Stimulated activated memory B cell treated with anti-CD40 and anti-IgM and Interleukin-4, amounts not matched to agents 10 μg/mL and 1 μg/mL and 100 μg/mL, for 72 hours (primary cell): ENCODE data around the gene OXSR1.

Experiments used
- ATAC-seq: fragments of 150-1000 bp; cut with Tn5 transposase; 2 replicates; pipeline ENCODE4 v1.10.0; 2021
- H3K27ac Mint-ChIP-seq: one replicate; pipeline ENCODE4 v1.8.0; 2022; ENCODE audit warnings: mild to moderate bottlenecking, mixed read lengths
- H3K27me3 Mint-ChIP-seq: one replicate; pipeline ENCODE4 v1.8.0; 2022; ENCODE audit warnings: mixed read lengths
- H3K36me3 Mint-ChIP-seq: one replicate; pipeline ENCODE4 v1.8.0; 2022; ENCODE audit warnings: mixed read lengths
- H3K4me1 Mint-ChIP-seq: one replicate; pipeline ENCODE4 v1.8.0; 2022; ENCODE audit warnings: mixed read lengths
- H3K4me3 Mint-ChIP-seq: one replicate; pipeline ENCODE4 v1.8.0; 2022; ENCODE audit warnings: mild to moderate bottlenecking, moderate library complexity, mixed read lengths
- H3K9me3 Mint-ChIP-seq: one replicate; pipeline ENCODE4 v1.8.0; 2022; ENCODE audit warnings: mixed read lengths

OXSR1 gene

GRCh38 chr3:38164952-38165721 is at the start of gene OXSR1:
Gene OXSR1, plus strand, starts transcription at chr3:38165537. Its CDS starts 340 bp downstream, at chr3:38165877.
- Mint-ChIP-seq H3K27ac (peak within 1 kb of the TSS; percentile 99), H3K36me3 (no peaks in the 10 kb centered on the region), H3K9me3 (no peaks in the 10 kb centered on the region), H3K4me3 (peak within 1 kb of the TSS; percentile 90), H3K4me1 (peaks cover 48% of the 10 kb centered on the region), H3K27me3 (no peaks in the 10 kb centered on the region)
- peak; percentile 97 for ATAC-seq

- Mint-ChIP-seq H3K36me3 (peaks cover 23% of the 10 kb centered on the region), H3K4me3 (no peak overlapping the region), H3K9me3 (no peaks in the 10 kb centered on the region), H3K27ac (peak overlapping the region; percentile 1), H3K4me1 (peaks cover 18% of the 10 kb centered on the region), H3K27me3 (peaks cover 15% of the 10 kb centered on the region)
- ATAC-seq, result peak; percentile 28
These were observed 49.5 kb upstream of the OXSR1 start for GRCh38 chr3:38115645-38116427.

GRCh38 chr3:38116471-38117162 is 48.7 kb upstream of the OXSR1 start:
- no peaks in the 10 kb centered on the region for H3K9me3 Mint-ChIP-seq
- peaks cover 15% of the 10 kb centered on the region for H3K27me3 Mint-ChIP-seq
- H3K27ac Mint-ChIP-seq, result no peak overlapping the region
- H3K4me1 Mint-ChIP-seq, result peaks cover 18% of the 10 kb centered on the region
- no peak for ATAC-seq
- no peak overlapping the region for H3K4me3 Mint-ChIP-seq
- H3K36me3 Mint-ChIP-seq, result peaks cover 26% of the 10 kb centered on the region

GRCh38 chr3:38117163-38117716 is 48.1 kb upstream of the OXSR1 start:
- no peaks in the 10 kb centered on the region for H3K9me3 Mint-ChIP-seq
- no peak overlapping the region for H3K27ac Mint-ChIP-seq
- H3K4me3 Mint-ChIP-seq, result no peak overlapping the region
- H3K27me3 Mint-ChIP-seq, result peaks cover 15% of the 10 kb centered on the region
- ATAC-seq, result no peak
- H3K4me1 Mint-ChIP-seq, result peaks cover 18% of the 10 kb centered on the region
- peaks cover 32% of the 10 kb centered on the region for H3K36me3 Mint-ChIP-seq

GRCh38 chr3:38117748-38118420 is 47.5 kb upstream of the OXSR1 start:
- Mint-ChIP-seq H3K36me3 (peaks cover 39% of the 10 kb centered on the region), H3K4me1 (peaks cover 18% of the 10 kb centered on the region), H3K27me3 (peaks cover 15% of the 10 kb centered on the region), H3K4me3 (no peak overlapping the region), H3K9me3 (no peaks in the 10 kb centered on the region), H3K27ac (no peak overlapping the region)
- peak; percentile 72 for ATAC-seq

- H3K9me3 Mint-ChIP-seq, result no peaks in the 10 kb centered on the region
- H3K27ac Mint-ChIP-seq, result peak overlapping the region; percentile 11
- H3K4me1 Mint-ChIP-seq, result peaks cover 18% of the 10 kb centered on the region
- peaks cover 46% of the 10 kb centered on the region for H3K36me3 Mint-ChIP-seq
- H3K27me3 Mint-ChIP-seq, result peaks cover 15% of the 10 kb centered on the region
- no peak overlapping the region for H3K4me3 Mint-ChIP-seq
- no peak for ATAC-seq
These were observed 46.7 kb upstream of the OXSR1 start for GRCh38 chr3:38118421-38119247.

GRCh38 chr3:38119248-38119544 is 46.1 kb upstream of the OXSR1 start:
- Mint-ChIP-seq H3K4me1 (peaks cover 18% of the 10 kb centered on the region), H3K4me3 (no peak overlapping the region), H3K27me3 (peaks cover 15% of the 10 kb centered on the region), H3K9me3 (no peaks in the 10 kb centered on the region), H3K27ac (peak overlapping the region; percentile 11), H3K36me3 (peaks cover 46% of the 10 kb centered on the region)
- ATAC-seq, result no peak

- Mint-ChIP-seq H3K9me3 (no peaks in the 10 kb centered on the region), H3K4me1 (peaks cover 12% of the 10 kb centered on the region), H3K27me3 (peaks cover 12% of the 10 kb centered on the region), H3K27ac (peak overlapping the region; percentile 0), H3K4me3 (no peak overlapping the region), H3K36me3 (peaks cover 55% of the 10 kb centered on the region)
- no peak for ATAC-seq
These were observed 45.3 kb upstream of the OXSR1 start for GRCh38 chr3:38119821-38120692.

- Mint-ChIP-seq H3K27ac (peak overlapping the region; percentile 0), H3K9me3 (no peaks in the 10 kb centered on the region), H3K4me3 (no peak overlapping the region), H3K4me1 (peaks cover 4% of the 10 kb centered on the region), H3K36me3 (peaks cover 63% of the 10 kb centered on the region), H3K27me3 (peaks cover 4% of the 10 kb centered on the region)
- ATAC-seq, result no peak
These were observed 44.5 kb upstream of the OXSR1 start for GRCh38 chr3:38120693-38121450.

GRCh38 chr3:38121451-38121831 is 43.9 kb upstream of the OXSR1 start:
- H3K27me3 Mint-ChIP-seq, result no peaks in the 10 kb centered on the region
- H3K27ac Mint-ChIP-seq, result no peak overlapping the region
- H3K4me3 Mint-ChIP-seq, result no peak overlapping the region
- H3K36me3 Mint-ChIP-seq, result peaks cover 65% of the 10 kb centered on the region
- no peaks in the 10 kb centered on the region for H3K4me1 Mint-ChIP-seq
- no peaks in the 10 kb centered on the region for H3K9me3 Mint-ChIP-seq
- ATAC-seq, result no peak

- ATAC-seq, result no peak
- Mint-ChIP-seq H3K36me3 (peaks cover 65% of the 10 kb centered on the region), H3K27me3 (no peaks in the 10 kb centered on the region), H3K4me3 (no peak overlapping the region), H3K4me1 (no peaks in the 10 kb centered on the region), H3K27ac (no peak overlapping the region), H3K9me3 (no peaks in the 10 kb centered on the region)
These were observed 43.4 kb upstream of the OXSR1 start for GRCh38 chr3:38121832-38122461.

- Mint-ChIP-seq H3K27ac (no peak overlapping the region), H3K27me3 (no peaks in the 10 kb centered on the region)
These were observed 42.5 kb upstream of the OXSR1 start for GRCh38 chr3:38122712-38123290.

More at GRCh38 chr3:38122712-38123290, 42.5 kb upstream of the OXSR1 start:
- Mint-ChIP-seq H3K4me3 (no peak overlapping the region), H3K9me3 (no peaks in the 10 kb centered on the region), H3K4me1 (no peaks in the 10 kb centered on the region), H3K36me3 (peaks cover 65% of the 10 kb centered on the region)
- ATAC-seq, result no peak
